CD4-positive, alpha-beta T cell (primary cell): ENCODE measurements around the gene CDHR5. TPM values are rescaled to one million over a fixed set of nuclear protein-coding genes. Genes with fewer than 3 reads are reported as not detected.
"Not testable (repeated sequence)": the region's sequence is repeated elsewhere in the genome, so short reads cannot be mapped to it uniquely, and the experiment has no call there.

ENCODE experiments used
- ATAC-seq: fragments of 200-7000 bp; cut with Tn5 transposase; one replicate; pipeline ENCODE4 v1.10.0; 2022; ENCODE audit warnings: mild to moderate bottlenecking; ENCODE audit not compliant: poor library complexity
- CTCF ChIA-PET: fragments of 350-600 bp; sonication (Branson Sonifier 250); formaldehyde crosslinking; loops from one replicate; lab custom pipeline; 2021; ENCODE audit warnings: antibody characterized with exemption, inconsistent platforms; lab: Charles Lee
- POLR2A ChIA-PET: fragments of 350-600 bp; sonication (Branson Sonifier 250); formaldehyde crosslinking; loops from one replicate; lab custom pipeline; 2021; ENCODE audit warnings: antibody characterized with exemption, inconsistent platforms; lab: Charles Lee
- DNase-seq, 14 experiments: peaks; one replicate each; pipeline ENCODE4 v3.0.0-alpha.2; 2013 to 2020; ENCODE audit warnings: mixed read lengths in 2 of 14
- H3K27ac ChIP-seq, 2 donors: one replicate each; pipeline versions ENCODE4 v1.5.1 to v1.7.0; 2013; ENCODE audit warnings: low read length in 2 of 2, low read depth in 1 of 2, mild to moderate bottlenecking in 1 of 2
- H3K27me3 ChIP-seq, 2 experiments: 1 replicate in 1 of 2; 2 replicates in 1 of 2; pipeline versions ENCODE4 v1.6.1 to v1.7.0; 2013; ENCODE audit warnings: low read length in 2 of 2, control low read depth in 1 of 2, mild to moderate bottlenecking in 1 of 2, moderate library complexity in 1 of 2; ENCODE audit not compliant: insufficient read depth in 2 of 2, control insufficient read depth in 1 of 2
- H3K36me3 ChIP-seq: one replicate; pipeline ENCODE4 v1.6.1; 2013; ENCODE audit warnings: low read length, control low read depth; ENCODE audit not compliant: insufficient read depth
- H3K4me1 ChIP-seq: one replicate; pipeline ENCODE4 v1.6.1; 2013; ENCODE audit warnings: low read length, control low read depth; ENCODE audit not compliant: insufficient read depth
- H3K4me3 ChIP-seq: one replicate; pipeline ENCODE4 v1.5.1; 2013; ENCODE audit warnings: mild to moderate bottlenecking, low read length, moderate library complexity
- H3K9me3 ChIP-seq, 2 experiments: 1 replicate in 1 of 2; 2 replicates in 1 of 2; pipeline versions ENCODE4 v1.6.1 to v1.7.0; 2013; ENCODE audit warnings: low read length in 2 of 2, mild to moderate bottlenecking in 2 of 2, control low read depth in 1 of 2, moderate library complexity in 1 of 2; ENCODE audit not compliant: control insufficient read depth in 1 of 2, insufficient read depth in 1 of 2
- H3K27ac Mint-ChIP-seq: one replicate; pipeline ENCODE4 v1.8.0; 2020; ENCODE audit warnings: mixed read lengths
- H3K27me3 Mint-ChIP-seq: one replicate; pipeline ENCODE4 v1.8.0; 2021; ENCODE audit warnings: mixed read lengths
- H3K36me3 Mint-ChIP-seq: one replicate; pipeline ENCODE4 v1.8.0; 2021; ENCODE audit warnings: low read depth, mixed read lengths
- H3K4me1 Mint-ChIP-seq: one replicate; pipeline ENCODE4 v1.8.0; 2021; ENCODE audit warnings: low read depth, mixed read lengths
- H3K4me3 Mint-ChIP-seq: one replicate; pipeline ENCODE4 v1.8.0; 2020; ENCODE audit warnings: mild to moderate bottlenecking, mixed read lengths
- H3K9me3 Mint-ChIP-seq: one replicate; pipeline ENCODE4 v1.8.0; 2020; ENCODE audit warnings: mixed read lengths
- CTCF ChIP-seq: fragments of 200-600 bp; IDR thresholded peaks from one replicate; pipeline ENCODE4 v1.8.0; 2022; ENCODE audit warnings: antibody characterized with exemption, mild to moderate bottlenecking
- intact Hi-C, 2 experiments: fragments of 100-400 bp; cut with DNase I in 1 of 2; cut with micrococcal nuclease in 1 of 2; formaldehyde crosslinking; loops; one replicate each; pipeline versions ENCODE4 v1.15.1 to v1.9.0; 2023 to 2025; cut with DNase I, micrococcal nuclease
- total RNA-seq, 174 experiments: library from RNA in 2 of 174; stranded (reverse) in 2 of 174; gene quantifications; one replicate each; pipeline ENCODE4 v1.2.3 and lab custom pipeline; 2021 to 2026

Gene CDHR5
- total RNA-seq, 2 experiments from 2014 or later, result not detected

GRCh38 chr11:655036-655726 lies 30.4 kb upstream of the CDHR5 start:
- DNase-seq (no peak), ATAC-seq (no peak)
- no peak for TF ChIP-seq CTCF
- Mint-ChIP-seq H3K4me3 (no peak overlapping the region), H3K27ac (no peak overlapping the region), H3K9me3 (no peaks in the 10 kb centered on the region), H3K4me1 (no peaks in the 10 kb centered on the region), H3K36me3 (peaks cover 33% of the 10 kb centered on the region), H3K27me3 (no peaks in the 10 kb centered on the region)
- Histone ChIP-seq H3K4me1 (no peaks in the 10 kb centered on the region), H3K9me3 (no peaks in the 10 kb centered on the region), H3K27ac (no peak overlapping the region), H3K27me3 (no peaks in the 10 kb centered on the region), H3K36me3 (peaks cover 38% of the 10 kb centered on the region), H3K4me3 (no peak overlapping the region)
- POLR2A ChIA-PET, result no interaction called here
- intact Hi-C loops, result no loop called here
- CTCF ChIA-PET, result no interaction called here

GRCh38 chr11:654444-654843 lies 29.7 kb upstream of the CDHR5 start:
- H3K9me3 ChIP-seq, H3K4me1 ChIP-seq, H3K27ac ChIP-seq, DNase-seq, ATAC-seq, H3K9me3 Mint-ChIP-seq, intact Hi-C loops, H3K4me3 Mint-ChIP-seq, POLR2A ChIA-PET, H3K4me1 Mint-ChIP-seq, H3K27ac Mint-ChIP-seq, H3K27me3 ChIP-seq, CTCF ChIA-PET, H3K4me3 ChIP-seq, H3K27me3 Mint-ChIP-seq: not testable (repeated sequence)
- peaks cover 36% of the 10 kb centered on the region for H3K36me3 ChIP-seq
- peaks cover 31% of the 10 kb centered on the region for H3K36me3 Mint-ChIP-seq

GRCh38 chr11:653837-654236 lies 29.1 kb upstream of the CDHR5 start:
- Mint-ChIP-seq H3K4me1 (no peaks in the 10 kb centered on the region), H3K9me3 (no peaks in the 10 kb centered on the region), H3K27ac (no peak overlapping the region), H3K36me3 (peaks cover 28% of the 10 kb centered on the region), H3K27me3 (no peaks in the 10 kb centered on the region), H3K4me3 (no peak overlapping the region)
- Histone ChIP-seq H3K27me3 (no peaks in the 10 kb centered on the region), H3K4me1 (no peaks in the 10 kb centered on the region), H3K4me3 (no peak overlapping the region), H3K36me3 (peaks cover 31% of the 10 kb centered on the region), H3K9me3 (no peaks in the 10 kb centered on the region), H3K27ac (no peak overlapping the region)
- ChIA-PET CTCF (no interaction called here), POLR2A (no interaction called here)
- ATAC-seq (no peak), DNase-seq (no peak)
- TF ChIP-seq CTCF, result no peak
- intact Hi-C loops, result no loop called here

GRCh38 chr11:653136-653535 lies 28.4 kb upstream of the CDHR5 start:
- POLR2A ChIA-PET, H3K27me3 ChIP-seq, H3K4me1 ChIP-seq, H3K4me1 Mint-ChIP-seq, H3K27me3 Mint-ChIP-seq, DNase-seq, CTCF ChIA-PET, ATAC-seq, H3K4me3 ChIP-seq, H3K27ac Mint-ChIP-seq, H3K4me3 Mint-ChIP-seq, H3K9me3 Mint-ChIP-seq, H3K27ac ChIP-seq, H3K9me3 ChIP-seq, intact Hi-C loops: not testable (repeated sequence)
- H3K36me3 ChIP-seq, result peaks cover 25% of the 10 kb centered on the region
- H3K36me3 Mint-ChIP-seq, result peaks cover 28% of the 10 kb centered on the region
